CD4-positive, alpha-beta T cell treated with Interleukin-21 for 1 hour (primary cell): ENCODE results near the gene PCDHA5.
"Not testable (repeated sequence)": the region's sequence is repeated elsewhere in the genome, so short reads cannot be mapped to it uniquely, and the experiment has no call there.

Experiments used
- DNase-seq: peaks from one replicate; pipeline ENCODE4 v3.0.0-alpha.2; 2020

The PCDHA5 gene

DNA sequence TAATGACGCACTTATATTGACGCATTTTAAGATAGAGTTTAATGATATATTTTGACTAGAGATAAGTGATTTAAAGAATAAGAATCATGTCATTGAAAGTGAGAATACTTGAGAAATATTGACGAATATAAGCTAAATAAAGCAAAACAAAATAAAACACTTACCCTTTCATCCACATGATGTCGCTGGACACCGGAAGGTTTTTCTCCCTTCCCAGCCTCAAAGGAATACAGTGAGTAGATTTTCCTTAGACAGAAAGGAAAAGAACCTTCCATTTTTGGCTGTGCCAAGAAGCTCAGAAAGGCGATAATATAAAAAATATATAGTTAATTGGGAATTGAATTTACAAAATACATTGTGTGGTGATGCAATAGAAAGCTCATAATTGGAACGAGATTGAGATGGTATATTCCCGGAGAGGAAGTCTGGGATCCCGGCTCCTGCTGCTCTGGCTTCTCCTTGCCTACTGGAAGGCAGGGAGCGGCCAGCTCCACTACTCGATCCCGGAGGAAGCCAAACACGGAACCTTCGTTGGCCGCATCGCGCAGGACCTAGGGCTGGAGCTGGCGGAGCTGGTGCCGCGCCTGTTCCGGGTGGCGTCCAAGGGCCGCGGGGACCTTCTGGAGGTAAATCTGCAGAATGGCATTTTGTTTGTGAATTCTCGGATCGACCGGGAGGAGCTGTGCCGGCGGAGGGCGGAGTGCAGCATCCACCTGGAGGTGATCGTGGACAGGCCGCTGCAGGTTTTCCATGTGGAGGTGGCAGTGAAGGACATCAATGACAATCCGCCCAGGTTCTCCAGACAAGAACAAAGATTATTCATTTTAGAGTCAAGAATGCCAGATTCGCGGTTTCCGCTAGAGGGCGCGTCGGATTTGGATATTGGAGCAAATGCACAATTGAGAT, at the start of gene PCDHA5:
Gene PCDHA5, plus strand, starts transcription at position 239 of the 906 bp plus-strand sequence.
- DNase-seq = no peak

DNA sequence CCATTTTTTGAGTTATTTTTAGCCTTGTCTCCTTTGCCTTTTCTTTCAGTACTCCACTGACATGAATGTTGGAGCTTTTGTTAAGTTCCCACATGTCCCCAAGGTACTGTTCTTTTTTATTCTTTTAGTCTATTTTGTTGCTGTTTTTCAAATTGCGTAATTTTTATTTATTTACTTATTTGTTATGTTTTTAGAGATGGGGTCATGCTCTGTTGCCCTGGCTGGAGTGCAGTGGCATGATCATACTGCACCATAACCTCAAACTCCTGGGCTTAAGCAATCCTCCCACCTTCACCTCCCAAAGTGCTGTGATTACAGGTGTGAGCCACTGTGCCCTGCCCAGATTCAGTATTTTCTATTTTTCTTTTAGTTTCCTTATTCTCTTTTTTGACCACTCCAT, 40.9 kb upstream of the PCDHA5 start:
- DNase-seq = no peak

DNA sequence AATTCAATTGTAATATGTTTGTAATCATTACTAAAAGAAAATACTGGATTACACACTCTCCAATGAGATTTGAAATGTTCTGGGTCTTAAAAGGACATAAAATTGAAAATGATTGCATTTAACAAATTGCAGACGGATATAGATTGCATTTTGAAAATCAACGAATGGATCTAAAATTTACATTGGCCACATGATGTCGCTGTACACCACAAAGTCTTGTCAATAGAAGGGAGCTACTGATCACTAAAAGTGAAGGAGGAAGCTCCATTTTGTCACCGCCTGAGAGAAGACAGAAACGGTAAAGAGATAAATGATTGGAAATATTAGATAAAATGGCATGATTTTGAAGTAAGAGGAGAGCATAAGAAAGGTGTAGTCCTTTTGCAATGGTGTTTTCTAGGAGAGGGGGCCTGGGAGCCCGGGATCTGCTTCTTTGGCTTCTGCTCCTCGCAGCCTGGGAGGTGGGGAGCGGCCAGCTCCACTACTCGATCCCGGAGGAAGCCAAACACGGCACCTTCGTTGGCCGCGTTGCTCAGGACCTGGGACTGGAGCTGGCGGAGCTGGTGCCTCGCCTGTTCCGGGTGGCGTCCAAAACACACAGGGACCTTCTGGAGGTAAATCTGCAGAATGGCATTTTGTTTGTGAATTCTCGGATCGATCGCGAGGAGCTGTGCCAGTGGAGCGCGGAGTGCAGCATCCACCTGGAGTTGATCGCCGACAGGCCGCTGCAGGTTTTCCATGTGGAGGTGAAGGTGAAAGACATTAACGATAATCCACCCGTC, 35.3 kb upstream of the PCDHA5 start, which contains the start of gene PCDHA1:
Gene PCDHA1, plus strand, starts transcription at position 236 of the 782 bp plus-strand sequence.
- no peak for DNase-seq

GRCh38 chr5:140787422-140787821, 34.0 kb upstream of the PCDHA5 start:
- not testable (repeated sequence) for DNase-seq

DNA sequence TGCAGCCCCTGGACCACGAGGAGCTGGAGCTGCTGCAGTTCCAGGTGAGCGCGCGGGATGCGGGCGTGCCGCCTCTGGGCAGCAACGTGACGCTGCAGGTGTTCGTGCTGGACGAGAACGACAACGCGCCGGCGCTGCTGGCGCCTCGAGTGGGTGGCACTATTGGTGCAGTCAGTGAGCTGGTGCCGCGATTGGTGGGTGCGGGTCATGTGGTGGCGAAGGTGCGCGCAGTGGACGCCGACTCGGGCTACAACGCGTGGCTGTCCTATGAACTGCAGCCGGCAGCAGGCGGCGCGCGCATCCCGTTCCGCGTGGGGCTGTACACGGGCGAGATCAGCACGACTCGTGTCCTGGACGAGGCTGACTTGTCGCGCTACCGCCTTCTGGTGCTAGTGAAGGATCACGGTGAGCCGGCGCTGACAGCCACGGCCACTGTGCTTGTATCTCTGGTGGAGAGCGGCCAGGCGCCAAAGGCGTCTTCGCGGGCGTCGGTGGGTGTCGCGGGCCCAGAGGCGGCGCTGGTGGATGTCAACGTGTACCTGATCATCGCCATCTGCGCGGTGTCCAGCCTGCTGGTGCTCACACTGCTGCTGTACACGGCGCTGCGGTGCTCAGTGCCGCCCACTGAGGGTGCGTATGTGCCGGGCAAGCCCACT, 33.4 kb upstream of the PCDHA5 start:
- DNase-seq = not testable (repeated sequence)

DNA sequence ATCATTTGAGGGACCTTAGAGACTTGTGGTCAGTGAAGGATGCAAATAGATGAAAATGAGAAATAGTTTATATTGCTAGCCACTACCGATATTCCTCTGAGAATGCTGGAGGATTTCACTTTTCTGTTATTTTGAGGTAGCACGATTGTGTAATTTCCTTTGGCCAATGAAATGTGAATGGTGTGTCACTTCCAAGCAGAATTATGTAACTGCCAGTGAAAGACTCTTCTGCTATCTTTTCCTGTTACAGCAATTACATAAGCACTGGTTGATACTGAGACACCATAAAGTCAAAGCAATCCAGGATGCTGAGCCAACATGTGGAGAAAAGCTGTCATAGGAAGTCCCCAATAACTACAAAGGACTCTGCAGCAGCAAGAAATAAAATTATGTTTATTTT, 30.3 kb upstream of the PCDHA5 start:
- DNase-seq = no peak

- no peak for DNase-seq
These were observed 26.7 kb upstream of the PCDHA5 start, which contains the start of gene PCDHA2 for GRCh38 chr5:140794595-140795258. Gene PCDHA2, plus strand, starts transcription at chr5:140794852.

GRCh38 chr5:140795259-140795641, 26.2 kb upstream of the PCDHA5 start:
- DNase-seq = no peak

DNA sequence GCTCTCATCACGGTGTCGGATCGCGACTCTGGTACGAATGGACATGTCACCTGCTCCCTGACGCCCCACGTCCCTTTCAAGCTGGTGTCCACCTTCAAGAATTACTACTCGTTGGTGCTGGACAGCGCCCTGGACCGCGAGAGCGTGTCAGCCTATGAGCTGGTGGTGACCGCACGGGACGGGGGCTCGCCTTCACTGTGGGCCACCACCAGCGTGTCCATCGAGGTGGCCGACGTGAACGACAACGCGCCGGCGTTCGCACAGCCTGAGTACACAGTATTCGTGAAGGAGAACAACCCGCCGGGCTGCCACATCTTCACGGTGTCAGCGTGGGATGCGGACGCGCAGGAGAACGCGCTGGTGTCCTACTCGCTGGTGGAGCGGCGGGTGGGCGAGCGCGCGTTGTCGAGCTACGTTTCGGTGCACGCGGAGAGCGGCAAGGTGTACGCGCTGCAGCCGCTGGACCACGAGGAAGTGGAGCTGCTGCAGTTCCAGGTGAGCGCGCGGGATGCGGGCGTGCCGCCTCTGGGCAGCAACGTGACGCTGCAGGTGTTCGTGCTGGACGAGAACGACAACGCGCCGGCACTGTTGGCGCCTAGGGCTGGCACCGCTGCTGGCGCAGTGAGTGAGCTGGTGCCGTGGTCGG, 25.2 kb upstream of the PCDHA5 start:
- not testable (repeated sequence) for DNase-seq

DNA sequence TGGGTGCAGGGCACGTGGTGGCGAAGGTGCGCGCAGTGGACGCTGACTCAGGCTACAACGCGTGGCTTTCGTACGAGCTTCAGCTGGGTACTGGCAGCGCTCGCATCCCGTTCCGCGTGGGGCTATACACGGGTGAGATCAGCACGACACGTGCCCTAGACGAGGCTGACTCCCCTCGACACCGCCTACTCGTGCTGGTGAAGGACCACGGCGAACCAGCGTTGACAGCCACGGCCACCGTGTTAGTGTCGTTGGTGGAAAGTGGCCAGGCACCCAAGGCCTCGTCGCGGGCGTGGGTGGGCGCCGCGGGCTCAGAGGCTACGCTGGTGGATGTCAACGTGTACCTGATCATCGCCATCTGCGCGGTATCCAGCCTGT, 24.7 kb upstream of the PCDHA5 start:
- DNase-seq = no peak

DNA sequence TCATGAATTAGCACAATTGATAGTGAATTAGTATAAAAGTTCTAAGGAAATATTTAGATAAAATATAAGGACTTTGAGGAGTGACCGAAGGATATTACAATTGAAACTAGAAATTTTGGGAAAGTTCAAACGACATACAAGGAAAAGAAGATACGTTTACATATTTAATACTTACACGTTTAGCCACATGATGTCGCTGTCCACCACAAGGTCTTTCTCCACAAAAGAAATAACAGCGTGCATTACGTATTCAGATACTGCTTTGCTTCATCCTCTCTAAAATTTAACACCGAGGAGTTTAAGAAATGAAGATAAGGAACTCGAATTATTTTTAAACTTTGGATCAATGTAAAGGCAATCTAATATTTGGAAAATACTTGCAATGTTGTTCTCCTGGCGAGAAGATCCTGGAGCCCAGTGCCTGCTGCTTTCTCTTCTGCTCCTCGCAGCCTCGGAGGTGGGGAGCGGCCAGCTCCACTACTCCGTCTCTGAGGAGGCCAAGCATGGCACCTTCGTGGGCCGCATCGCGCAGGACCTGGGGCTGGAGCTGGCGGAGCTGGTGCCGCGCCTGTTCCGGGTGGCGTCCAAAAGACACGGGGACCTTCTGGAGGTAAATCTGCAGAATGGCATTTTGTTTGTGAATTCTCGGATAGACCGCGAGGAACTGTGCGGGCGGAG, 20.5 kb upstream of the PCDHA5 start, which contains the start of gene PCDHA3:
Gene PCDHA3, plus strand, starts transcription at position 242 of the 678 bp plus-strand sequence.
- no peak for DNase-seq

DNA sequence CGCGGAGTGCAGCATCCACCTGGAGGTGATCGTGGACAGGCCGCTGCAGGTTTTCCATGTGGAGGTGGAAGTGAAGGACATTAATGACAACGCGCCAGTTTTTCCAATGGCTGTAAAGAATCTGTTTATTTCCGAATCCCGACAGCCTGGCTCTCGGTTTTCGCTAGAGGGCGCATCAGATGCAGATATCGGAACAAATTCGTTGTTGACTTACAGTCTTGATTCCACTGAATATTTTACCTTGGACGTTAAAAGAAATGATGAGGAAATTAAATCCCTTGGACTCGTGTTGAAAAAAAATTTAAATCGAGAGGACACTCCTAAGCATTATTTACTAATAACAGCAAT, 19.9 kb upstream of the PCDHA5 start:
- DNase-seq = no peak

GRCh38 chr5:140802381-140802780, 19.0 kb upstream of the PCDHA5 start:
- DNase-seq = not testable (repeated sequence)

- DNase-seq = no peak
These were observed 18.6 kb upstream of the PCDHA5 start for GRCh38 chr5:140802781-140803271.

GRCh38 chr5:140806834-140807775, 14.3 kb upstream of the PCDHA5 start, which contains the start of gene PCDHA4:
Gene PCDHA4, plus strand, starts transcription at chr5:140807068.
- no peak for DNase-seq

DNA sequence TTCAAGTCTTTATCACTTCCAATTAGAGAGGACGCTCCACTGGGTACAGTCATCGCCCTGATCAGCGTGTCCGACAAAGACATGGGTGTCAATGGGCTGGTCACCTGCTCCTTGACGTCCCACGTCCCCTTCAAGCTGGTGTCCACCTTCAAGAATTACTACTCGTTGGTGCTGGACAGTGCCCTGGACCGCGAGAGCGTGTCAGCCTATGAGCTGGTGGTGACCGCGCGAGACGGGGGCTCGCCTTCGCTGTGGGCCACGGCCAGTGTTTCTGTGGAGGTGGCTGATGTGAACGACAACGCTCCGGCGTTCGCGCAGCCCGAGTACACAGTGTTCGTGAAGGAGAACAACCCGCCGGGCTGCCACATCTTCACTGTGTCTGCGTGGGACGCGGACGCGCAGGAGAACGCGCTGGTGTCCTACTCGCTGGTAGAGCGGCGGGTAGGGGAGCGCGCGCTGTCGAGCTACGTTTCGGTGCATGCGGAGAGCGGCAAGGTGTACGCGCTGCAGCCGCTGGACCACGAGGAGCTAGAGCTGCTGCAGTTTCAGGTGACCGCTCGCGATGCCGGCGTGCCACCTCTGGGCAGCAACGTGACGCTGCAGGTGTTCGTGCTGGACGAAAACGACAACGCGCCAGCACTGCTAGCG, 13.0 kb upstream of the PCDHA5 start:
- DNase-seq = not testable (repeated sequence)

DNA sequence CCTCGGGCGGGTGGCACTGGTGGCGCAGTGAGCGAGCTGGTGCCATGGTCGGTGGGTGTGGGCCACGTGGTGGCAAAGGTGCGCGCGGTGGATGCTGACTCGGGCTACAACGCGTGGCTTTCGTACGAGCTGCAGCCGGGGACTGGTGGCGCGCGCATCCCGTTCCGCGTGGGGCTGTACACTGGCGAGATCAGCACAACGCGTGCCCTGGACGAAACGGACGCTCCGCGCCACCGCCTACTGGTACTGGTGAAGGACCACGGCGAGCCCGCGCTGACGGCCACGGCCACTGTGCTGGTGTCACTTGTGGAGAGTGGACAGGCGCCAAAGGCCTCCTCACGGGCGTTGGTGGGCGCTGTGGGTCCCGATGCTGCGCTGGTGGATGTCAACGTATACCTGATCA, 12.5 kb upstream of the PCDHA5 start:
- no peak for DNase-seq

DNA sequence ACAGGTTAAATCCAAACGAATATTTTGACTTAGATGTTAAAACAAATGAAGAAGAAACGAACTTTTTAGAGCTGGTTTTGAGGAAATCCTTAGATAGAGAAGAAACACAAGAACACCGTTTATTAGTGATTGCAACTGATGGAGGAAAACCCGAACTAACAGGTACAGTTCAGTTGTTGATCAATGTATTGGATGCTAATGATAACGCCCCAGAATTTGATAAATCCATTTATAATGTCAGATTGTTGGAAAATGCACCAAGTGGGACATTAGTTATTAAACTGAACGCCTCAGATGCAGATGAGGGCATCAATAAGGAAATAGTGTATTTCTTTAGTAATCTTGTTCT, 842 bp downstream of the PCDHA5 start:
- no peak for DNase-seq

- not testable (repeated sequence) for DNase-seq
These were observed 1.6 kb downstream of the PCDHA5 start for GRCh38 chr5:140822969-140823368.

DNA sequence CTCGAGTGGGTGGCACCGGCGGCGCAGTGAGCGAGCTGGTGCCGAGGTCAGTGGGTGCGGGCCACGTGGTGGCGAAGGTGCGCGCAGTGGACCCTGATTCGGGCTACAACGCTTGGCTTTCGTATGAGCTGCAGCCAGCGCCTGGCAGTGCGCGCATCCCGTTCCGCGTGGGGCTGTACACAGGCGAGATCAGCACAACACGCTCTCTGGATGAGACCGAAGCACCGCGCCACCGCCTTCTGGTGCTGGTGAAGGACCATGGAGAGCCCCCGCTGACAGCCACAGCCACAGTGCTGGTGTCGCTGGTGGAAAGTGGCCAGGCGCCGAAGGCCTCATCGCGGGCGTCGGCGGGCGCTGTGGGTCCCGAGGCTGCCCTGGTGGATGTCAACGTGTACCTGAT, 2.1 kb downstream of the PCDHA5 start:
- no peak for DNase-seq
